ENCODE data around the gene CNTD1.

The CNTD1 gene

DNA sequence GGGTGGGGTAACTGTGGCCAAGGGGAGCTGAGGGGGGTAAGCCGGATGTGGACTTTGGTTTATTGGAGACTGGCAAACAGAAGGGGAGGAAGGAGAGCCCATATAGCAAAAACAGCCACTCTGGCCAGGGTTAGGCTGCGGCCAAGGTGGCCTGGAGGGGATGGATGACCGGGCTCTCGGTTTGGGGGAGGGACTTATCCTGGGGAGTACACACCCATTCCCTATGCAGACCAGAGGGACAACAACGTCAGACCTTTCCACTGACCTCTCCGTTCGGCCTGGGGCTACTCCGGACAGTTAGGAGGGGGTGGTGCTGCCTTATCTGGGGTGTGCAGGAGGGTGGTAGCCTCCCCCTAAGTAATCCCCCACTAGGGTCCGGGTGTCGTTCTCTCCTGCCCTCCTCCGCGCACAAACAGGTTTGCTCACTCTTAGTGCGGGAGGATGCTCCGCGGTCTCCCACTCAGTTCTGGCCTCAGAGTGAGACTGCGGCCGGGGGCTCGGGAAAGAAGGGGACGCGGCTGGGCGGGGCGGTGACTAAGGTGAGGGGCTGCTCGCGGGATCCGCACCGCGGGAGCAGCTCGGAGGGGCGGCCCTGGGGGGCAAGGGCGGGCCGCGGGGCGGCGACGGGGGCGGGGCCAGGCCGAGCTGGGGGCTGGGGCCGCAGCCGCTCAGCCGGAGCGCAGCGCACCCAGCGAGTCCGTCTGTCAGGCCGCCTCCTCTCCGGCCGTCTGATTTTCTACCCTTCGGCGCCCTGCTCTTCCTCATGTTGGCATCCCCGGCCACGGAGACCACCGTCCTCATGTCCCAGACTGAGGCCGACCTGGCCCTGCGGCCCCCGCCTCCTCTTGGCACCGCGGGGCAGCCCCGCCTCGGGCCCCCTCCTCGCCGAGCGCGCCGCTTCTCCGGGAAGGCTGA lies 18.5 kb upstream of the CNTD1 start, which contains the start of gene WNK4:
WNK4 (plus strand) TSS at position 675 of the 915 bp plus-strand sequence; CDS start at position 764, 89 bp downstream.
- DNase-seq (ENCODE audit: low read depth, low spot score), result no peak

DNA sequence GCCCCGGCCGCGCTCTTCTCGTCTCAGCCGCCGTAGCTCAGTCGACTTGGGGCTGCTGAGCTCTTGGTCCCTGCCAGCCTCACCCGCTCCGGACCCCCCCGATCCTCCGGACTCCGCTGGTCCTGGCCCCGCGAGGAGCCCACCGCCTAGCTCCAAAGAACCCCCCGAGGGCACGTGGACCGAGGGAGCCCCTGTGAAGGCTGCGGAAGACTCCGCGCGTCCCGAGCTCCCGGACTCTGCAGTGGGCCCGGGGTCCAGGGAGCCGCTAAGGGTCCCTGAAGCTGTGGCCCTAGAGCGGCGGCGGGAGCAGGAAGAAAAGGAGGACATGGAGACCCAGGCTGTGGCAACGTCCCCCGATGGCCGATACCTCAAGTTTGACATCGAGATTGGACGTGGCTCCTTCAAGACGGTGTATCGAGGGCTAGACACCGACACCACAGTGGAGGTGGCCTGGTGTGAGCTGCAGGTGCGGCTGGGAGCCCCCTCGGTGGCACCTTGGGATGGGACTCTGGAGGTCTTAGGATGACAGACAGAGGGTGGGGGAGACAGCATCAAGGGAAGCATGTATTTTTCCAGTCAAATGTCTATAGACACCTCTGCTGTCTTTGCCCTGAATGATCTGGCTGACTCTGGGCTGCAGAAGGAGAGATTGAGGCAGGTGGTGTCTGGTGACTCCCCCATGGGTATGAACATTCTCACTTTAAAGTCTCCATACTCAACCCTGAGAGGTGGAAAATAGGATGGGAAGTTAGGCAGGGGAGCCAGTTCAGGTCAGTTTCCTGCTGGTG lies 17.6 kb upstream of the CNTD1 start:
- no peak for DNase-seq (ENCODE audit: low read depth, low spot score)

DNA sequence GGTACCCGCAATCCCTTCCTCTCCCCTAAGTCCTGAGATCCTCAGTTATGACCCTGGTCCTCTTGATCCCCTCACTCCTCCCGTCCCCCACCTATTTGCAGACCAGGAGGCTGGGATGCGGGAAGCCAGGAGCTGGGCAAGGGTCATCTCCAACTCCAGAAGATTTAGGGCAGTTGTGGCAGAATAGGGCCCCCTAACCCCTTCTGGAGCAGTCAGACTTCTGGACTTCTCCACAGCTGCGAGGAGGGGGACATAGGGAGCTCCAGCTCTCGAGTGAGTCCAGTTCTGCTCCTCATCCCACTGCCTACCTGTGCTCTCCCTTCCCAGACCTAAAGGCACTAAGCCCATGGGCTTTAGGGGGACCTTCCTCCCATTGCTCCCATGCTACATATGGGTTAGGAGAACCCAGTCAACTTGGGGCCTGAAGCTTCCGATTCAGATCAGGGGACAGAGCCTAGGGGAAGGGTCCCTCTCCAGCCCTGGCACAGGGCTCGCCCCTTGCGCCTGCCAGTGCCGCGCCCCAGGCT lies 17.0 kb upstream of the CNTD1 start:
- DNase-seq (ENCODE audit: low read depth, low spot score), result no peak

DNA sequence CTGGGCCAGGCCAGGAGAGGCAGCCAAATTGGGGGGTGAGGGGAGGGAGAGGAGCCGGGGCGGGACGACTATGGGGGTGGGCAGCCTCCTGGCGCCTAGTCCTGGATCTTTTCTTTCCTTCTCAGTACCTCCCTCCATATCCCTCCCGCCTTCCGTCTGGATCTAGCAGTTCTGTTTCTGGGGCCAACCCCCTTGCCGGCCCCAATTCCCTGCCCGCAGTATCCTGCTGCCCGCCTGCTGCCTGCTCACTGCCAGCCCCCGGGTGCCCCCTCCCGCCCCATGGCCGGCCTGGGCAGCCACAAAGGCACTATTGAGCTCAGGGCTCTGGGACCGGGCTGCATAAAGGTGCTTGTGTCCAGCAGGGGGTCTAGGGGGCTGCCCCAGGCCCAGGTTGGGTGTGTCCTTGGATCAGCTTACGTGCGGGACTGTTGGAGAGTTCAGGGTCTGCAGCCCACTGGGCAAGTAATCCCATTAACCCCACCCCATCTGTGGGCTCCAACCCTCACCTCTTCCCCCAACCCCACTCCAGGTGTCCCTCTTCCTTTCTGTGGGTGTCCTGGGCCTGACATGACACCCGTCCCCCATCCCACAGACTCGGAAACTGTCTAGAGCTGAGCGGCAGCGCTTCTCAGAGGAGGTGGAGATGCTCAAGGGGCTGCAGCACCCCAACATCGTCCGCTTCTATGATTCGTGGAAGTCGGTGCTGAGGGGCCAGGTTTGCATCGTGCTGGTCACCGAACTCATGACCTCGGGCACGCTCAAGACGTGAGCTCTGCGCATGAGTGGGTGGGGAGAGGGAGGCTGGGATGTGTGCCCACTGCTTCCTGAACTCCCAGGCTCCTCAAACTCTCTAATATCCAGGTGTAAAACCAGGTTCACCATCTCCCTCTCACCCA lies 16.2 kb upstream of the CNTD1 start:
- no peak for DNase-seq (ENCODE audit: low read depth, low spot score)

DNA sequence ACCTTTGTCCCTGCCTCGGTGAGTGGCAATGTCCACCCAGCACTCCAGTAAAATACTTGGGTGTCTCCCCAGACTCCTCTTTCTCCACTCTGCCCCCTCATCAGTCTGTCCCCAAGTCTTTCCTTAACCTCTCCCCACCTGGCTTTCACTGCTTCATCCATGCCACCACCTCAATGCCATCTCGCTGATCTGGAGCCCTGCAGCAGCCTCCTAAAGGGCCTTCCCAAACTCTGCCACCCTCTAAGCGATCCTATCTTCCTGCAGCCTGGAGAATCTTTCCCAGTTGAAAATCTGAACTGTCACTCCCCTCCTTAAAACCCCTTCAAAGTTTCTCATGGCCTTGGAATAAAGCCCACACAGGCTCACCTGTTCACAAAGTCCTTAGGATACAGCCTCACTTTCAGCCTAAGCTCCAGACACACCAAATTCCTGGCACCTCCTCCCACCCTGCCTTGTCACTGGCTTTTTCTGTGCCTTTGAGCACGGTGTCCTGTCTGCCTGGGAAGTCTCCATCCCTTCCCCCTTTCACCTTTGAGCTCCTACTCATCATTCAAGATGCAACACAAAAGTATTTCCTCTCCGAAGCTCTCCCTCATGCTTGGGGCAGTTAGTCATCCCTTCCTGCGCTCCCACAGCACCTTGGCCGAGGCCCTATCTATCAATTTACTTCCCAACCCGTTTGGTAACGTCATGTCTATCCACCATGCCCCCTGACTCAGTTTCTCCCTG lies 15.4 kb upstream of the CNTD1 start:
- DNase-seq (ENCODE audit: low read depth, low spot score), result no peak

DNA sequence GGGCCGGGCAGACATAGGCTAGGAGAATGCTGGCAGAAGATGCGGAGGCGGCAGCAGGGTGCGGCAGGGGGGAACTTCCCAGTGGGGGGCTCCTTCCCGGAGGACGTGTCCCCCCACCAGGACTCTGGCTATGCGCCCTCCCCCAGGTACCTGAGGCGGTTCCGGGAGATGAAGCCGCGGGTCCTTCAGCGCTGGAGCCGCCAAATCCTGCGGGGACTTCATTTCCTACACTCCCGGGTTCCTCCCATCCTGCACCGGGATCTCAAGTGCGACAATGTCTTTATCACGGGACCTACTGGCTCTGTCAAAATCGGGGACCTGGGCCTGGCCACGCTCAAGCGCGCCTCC lies 14.9 kb upstream of the CNTD1 start:
- DNase-seq (ENCODE audit: low read depth, low spot score), result no peak

DNA sequence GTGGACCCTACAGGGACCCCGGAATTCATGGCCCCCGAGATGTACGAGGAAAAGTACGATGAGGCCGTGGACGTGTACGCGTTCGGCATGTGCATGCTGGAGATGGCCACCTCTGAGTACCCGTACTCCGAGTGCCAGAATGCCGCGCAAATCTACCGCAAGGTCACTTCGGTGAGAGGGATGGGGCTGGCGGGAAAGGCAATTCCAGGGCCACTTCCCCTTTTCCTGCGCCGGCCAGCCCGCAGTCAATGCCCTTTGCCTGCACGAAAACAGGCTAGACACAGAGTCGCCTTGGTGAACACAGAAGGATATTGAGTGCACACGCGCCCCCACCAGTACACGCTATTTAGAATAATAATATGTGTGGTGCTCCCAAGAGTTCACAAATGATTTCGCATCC lies 14.3 kb upstream of the CNTD1 start:
- DNase-seq (ENCODE audit: low read depth, low spot score), result no peak

DNA sequence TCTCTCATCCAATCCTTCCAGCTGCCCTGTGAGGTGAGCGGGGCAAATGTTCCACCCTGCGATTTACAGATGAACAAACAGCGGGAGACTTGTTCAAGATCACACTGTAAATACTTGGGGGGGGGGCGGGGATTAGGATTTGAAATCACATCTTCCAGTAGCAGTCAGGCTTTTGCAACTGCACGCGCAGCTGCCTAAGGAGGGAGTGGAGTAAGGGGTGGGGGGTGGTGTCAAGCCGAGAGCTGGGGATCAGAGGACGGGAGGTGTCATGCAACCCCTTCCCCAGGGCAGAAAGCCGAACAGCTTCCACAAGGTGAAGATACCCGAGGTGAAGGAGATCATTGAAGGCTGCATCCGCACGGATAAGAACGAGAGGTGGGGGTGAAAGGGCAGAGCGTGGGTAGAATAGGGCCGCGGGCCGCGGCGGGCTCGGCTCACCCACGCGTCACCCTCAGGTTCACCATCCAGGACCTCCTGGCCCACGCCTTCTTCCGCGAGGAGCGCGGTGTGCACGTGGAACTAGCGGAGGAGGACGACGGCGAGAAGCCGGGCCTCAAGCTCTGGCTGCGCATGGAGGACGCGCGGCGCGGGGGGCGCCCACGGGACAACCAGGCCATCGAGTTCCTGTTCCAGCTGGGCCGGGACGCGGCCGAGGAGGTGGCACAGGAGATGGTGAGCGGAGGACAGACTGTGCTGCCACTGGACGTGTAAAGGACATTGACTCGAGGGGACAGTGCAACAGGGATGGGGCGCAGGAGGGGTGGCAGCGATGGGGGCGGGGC lies 13.7 kb upstream of the CNTD1 start:
- no peak for DNase-seq (ENCODE audit: low read depth, low spot score)

DNA sequence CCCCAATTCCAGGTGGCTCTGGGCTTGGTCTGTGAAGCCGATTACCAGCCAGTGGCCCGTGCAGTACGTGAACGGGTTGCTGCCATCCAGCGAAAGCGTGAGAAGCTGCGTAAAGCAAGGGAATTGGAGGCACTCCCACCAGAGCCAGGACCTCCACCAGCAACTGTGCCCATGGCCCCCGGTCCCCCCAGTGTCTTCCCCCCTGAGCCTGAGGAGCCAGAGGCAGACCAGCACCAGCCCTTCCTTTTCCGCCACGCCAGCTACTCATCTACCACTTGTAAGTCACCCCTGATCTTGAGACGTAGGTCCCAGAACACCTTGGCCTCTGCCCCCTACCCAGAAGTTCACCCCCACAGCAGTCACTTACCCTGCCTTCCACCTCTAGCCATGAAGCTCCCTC lies 11.4 kb upstream of the CNTD1 start:
- no peak for DNase-seq (ENCODE audit: low read depth, low spot score)

DNA sequence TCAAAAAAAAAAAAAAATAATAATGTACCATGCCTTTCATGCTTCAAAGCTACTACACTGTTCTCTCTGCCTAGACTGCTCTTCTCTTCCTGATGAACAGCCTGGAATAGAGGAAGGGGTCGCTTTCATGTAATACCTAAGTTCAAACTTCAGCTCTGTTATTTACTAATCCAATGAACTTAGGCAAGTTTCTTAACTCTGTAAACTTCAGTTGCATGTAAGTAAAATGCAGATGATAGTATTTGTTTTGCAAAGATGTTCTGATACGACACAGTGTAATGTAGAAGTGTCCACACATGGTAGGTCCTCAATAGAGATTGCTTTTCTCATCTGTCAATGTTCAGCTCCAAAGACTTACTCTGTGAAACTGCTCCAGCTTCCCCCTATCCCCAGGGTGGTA lies 6.7 kb upstream of the CNTD1 start:
- no peak for DNase-seq (ENCODE audit: low read depth, low spot score)

DNA sequence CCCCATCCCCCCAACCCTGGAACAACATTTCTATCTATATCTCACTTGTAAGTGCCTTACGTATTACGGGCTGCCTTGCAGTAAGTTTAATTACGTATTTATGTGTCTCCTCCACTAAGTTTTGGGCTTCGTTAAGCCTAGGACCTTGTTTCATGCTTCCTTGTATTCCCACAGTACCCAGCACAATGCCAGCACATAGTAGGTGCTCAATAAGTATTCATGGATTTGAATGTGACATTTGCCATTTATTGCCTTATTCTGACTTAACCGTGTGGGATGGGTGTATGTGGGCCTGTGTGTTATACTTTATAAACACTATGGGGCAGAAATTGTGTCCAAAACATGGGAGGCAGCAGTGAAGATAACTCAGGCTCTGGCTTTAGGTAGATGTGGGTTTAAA lies 6.1 kb upstream of the CNTD1 start:
- DNase-seq (ENCODE audit: low read depth, low spot score), result no peak

DNA sequence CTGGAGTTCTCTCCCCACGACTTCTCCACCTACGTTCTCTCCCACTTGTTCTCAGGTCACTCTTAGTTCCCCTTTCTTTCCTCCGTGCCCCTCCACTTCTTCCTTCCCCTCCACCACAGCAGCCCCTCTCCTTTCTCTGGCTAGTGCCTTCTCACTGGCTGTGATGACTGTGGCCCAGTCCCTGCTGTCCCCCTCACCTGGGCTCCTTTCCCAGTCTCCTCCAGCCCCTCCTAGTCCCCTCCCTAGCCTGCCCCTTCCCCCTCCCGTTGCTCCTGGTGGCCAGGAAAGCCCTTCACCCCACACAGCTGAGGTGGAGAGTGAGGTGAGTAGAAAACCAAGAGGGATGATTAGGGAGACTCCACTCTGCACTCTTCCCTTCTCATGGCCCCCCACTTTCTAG lies 3.6 kb upstream of the CNTD1 start:
- DNase-seq (ENCODE audit: low read depth, low spot score), result no peak

DNA sequence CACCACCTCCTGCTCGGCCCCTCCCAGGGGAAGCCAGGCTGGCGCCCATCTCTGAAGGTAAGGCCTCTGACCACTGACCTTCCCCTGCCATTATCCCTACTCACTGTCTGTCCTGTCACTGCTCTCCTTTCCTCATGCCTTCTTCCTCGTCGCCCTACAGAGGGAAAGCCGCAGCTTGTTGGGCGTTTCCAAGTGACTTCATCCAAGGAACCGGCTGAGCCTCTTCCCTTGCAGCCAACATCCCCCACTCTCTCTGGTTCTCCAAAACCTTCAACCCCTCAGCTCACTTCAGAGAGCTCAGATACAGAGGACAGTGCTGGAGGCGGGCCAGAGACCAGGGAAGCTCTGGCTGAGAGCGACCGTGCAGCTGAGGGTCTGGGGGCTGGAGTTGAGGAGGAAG lies 3.2 kb upstream of the CNTD1 start:
- DNase-seq (ENCODE audit: low read depth, low spot score), result no peak

DNA sequence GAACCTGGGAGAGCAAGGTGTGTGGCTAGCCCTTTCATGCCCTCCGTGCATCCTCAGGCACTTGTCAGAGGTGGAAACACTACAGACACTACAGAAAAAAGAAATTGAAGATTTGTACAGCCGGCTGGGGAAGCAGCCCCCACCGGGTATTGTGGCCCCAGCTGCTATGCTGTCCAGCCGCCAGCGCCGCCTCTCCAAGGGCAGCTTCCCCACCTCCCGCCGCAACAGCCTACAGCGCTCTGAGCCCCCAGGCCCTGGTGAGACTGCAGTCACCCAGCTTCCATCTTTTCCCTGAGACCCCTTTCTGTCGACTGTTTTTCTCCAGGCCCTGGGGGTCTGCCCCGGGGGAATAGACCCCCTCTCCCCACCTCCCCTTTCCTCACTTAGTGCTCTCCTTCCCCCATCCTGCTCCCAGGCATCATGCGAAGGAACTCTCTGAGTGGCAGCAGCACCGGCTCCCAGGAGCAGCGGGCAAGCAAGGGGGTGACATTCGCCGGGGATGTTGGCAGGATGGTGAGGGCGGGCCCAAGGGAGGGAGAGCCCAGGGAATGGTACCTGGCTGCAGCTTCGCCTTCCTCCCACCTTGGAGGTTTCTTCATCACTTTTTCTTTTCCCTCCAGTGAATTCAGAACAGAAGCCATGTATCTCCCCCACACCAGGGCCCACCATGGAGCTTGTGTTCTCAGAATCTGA lies 2.4 kb upstream of the CNTD1 start:
- DNase-seq (ENCODE audit: low read depth, low spot score), result no peak

DNA sequence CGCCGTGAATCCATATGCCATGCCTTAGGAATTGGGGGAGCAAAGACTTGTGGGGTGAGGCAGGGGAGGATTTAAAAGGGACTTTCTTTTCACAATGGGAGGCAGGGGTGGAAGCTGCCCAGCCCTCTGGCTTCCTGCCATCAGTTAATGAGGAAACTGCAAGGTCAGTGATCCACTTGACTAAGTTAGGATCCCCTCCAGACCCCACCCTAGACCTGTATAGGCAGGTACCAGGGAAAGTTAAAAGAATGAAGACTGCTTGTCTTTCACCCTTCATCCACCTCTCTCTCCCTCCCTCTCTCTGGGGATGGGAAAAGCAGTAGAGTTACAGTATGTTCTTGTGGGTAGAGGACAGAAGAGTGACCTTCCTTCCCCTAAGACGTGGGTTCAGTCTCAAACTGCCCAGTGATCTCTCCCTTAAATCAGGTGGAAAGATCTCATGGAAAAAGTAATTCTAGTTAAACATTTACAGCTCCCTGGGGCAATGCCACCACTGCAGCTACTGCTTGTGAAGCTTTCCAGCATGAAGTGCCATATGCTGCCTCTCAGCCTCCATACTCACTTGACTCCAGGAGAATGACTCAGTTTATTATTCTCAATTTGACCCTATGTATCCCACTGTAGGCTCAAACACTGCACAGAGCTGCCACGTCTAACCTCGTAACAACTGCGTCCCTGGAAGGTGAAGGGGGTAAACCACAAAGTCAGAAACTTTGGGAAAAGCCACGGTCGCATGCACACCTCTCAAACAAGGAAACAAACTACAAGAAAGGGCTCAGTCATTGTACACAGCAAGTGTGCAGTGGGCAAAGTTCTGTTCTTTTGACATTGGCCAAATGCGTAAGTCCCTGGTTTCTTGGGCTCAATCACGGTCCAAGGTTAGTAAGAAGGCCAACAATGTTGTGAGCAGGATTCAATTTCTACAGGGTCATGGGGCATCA lies 1.3 kb upstream of the CNTD1 start:
- no peak for DNase-seq (ENCODE audit: low read depth, low spot score)

DNA sequence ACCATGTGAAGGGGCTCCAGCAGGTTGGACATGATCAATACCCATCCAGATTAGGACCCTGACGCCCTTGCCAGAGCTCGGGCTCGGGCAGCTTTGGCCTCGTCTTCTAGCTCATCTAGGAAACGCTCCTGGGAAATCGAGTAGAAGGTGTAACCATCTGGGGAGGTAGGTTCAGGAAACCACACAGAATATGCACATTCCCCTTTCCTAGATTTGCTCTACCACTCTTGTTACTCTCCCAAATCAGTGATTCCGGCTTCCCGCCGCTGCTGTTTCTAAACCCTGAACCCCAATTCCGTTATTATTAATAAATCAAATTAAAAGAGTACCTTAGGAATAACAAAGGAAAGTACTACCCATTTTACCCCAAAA lies 664 bp upstream of the CNTD1 start:
- no peak for DNase-seq (ENCODE audit: low read depth, low spot score)

DNA sequence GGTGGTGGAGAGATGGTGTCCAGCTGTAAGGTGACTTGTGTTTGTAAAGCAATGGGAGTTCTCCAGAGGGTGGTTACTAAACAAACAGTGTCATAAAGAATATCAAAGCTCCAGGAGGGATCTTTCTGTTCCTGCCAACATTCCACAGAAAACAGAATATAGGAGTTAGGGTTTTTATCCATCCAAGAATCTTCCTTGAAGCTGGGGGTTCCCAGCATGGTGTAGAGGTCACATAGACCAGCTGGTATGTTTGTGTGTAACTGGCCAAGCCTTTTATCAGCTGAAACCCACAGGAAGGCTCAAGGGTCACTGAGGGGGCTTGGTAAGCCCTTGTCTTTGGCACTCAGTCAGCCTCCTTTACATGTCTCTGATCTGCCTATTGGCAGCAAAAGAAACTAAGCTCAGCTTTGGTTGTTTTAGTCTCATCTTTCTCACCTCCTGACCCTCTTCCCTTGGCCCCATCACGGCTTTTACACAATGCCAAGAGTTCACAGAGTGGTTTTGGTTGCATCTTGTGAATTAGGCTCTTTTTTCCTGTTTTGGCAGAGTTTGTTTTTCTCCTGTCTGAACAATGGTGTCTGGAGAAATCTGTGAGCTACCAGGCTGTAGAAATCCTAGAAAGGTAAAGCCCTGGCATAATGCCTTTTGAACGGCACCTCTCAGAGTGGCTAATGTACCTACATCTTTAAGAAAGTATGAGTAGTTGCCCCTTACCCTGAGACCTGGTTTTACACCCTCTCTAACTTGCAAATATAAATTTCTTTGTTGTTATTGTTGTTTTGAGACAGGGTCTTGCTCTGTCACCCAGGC lies 4.6 kb downstream of the CNTD1 start:
- peak; percentile 99 for DNase-seq (ENCODE audit: low read depth, low spot score)

DNA sequence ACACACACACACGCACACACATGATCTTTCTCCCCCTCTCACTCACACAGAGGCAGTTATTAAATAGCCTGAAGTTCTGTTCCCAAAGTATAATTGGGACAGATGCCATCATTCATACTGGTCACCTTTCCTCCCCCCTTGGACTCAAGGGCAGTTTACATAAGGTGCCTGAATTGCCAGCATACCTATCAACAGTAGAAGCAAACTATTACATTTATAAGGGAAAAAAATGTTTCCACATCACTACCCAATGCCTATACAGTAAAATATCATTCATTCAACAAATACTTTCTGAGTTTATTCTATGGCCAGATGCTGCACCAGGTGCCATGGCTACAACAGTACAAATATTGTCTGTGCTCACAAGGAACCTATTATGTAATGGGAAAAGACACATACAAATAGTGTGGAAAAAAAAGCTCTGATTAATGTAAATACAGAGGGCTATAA lies 6.3 kb downstream of the CNTD1 start:
- no peak for DNase-seq (ENCODE audit: low read depth, low spot score)

Measured in smooth muscle cell of the brain vasculature (primary cell).